Upper lobe of left lung (tissue), 4 donors: ENCODE data around the gene HERC2.
"Not testable (repeated sequence)": the region's sequence is repeated elsewhere in the genome, so short reads cannot be mapped to it uniquely, and the experiment has no call there.

Experiments used
- CTCF ChIP-seq, 6 experiments: fragments of 450-650 bp in 4 of 6; fragments of 200-600 bp in 2 of 6; sonication (generic) in 2 of 6; IDR thresholded peaks; one replicate each; pipeline ENCODE4 v1.5.1; 2016 to 2019; ENCODE audit warnings: antibody characterized with exemption in 6 of 6
- POLR2A ChIP-seq, 4 donors: fragments of 450-650 bp; IDR thresholded peaks; one replicate each; pipeline ENCODE4 v1.5.1; 2016 to 2017; ENCODE audit warnings: antibody characterized with exemption in 4 of 4, mild to moderate bottlenecking in 2 of 4
- POLR2AphosphoS5 ChIP-seq, 2 donors: sonication (generic); formaldehyde crosslinking; IDR thresholded peaks; one replicate each; pipeline ENCODE4 v1.5.1; 2017; ENCODE audit warnings: antibody characterized with exemption in 2 of 2

- TF ChIP-seq CTCF, POLR2AphosphoS5, POLR2A (IDR thresholded peaks at IDR 0.05): not testable (repeated sequence)
Observed at GRCh38 chr15:28319725-28320124, 2.3 kb downstream of the HERC2 start.
